Mammary epithelial cell (primary cell): ENCODE data around the gene PPP1R13B.

Experiments used
- CTCF ChIP-seq, 2 donors: IDR thresholded peaks in 1 of 2; conservative IDR thresholded peaks in 1 of 2; 2 replicates each; pipeline ENCODE4 v1.5.1; 2011 to 2012; ENCODE audit warnings: inconsistent platforms in 2 of 2, low read length in 2 of 2, mild to moderate bottlenecking in 2 of 2, control low read depth in 1 of 2, low read depth in 1 of 2; ENCODE audit not compliant: insufficient read depth in 1 of 2; ENCODE audit errors: extremely low read depth in 1 of 2
- EZH2 ChIP-seq: IDR thresholded peaks from 2 replicates; pipeline ENCODE4 v1.6.1; 2012; ENCODE audit warnings: low read length, inconsistent platforms, borderline replicate concordance

GRCh38 chr14:103734081-103734888, 113.1 kb downstream of the PPP1R13B start:
- TF ChIP-seq CTCF (conservative IDR thresholded peaks at IDR 0.05 in 1 of 2, IDR thresholded peaks at IDR 0.05 in 1 of 2; ENCODE audit: extremely low read depth in 1 of 2, insufficient read depth in 1 of 2, low read depth in 1 of 2, low read length in 2 of 2) (no peak), EZH2 (no peak)
